Smooth muscle cell (in vitro differentiated cells): ENCODE results near the gene GAB4. TPM values are rescaled to one million over a fixed set of nuclear protein-coding genes. Genes with fewer than 3 reads are reported as not detected.
"Not testable (repeated sequence)": the region's sequence is repeated elsewhere in the genome, so short reads cannot be mapped to it uniquely, and the experiment has no call there.

Experiments
- DNase-seq: peaks from one replicate; lab custom pipeline; 2025; ENCODE audit not compliant: unreplicated experiment; lab: John Stamatoyannopoulos, UW
- H2AFZ ChIP-seq: fragments of 200-600 bp; sonication (generic); 2 replicates; pipeline ENCODE4 v1.6.0; 2016; ENCODE audit warnings: antibody characterized with exemption, low read depth, mild to moderate bottlenecking
- H3F3A ChIP-seq: fragments of 200-600 bp; sonication (generic); 2 replicates; pipeline ENCODE4 v1.6.0; 2017; ENCODE audit warnings: antibody characterized with exemption, low read depth
- H3K27ac ChIP-seq: fragments of 200-600 bp; sonication (generic); 2 replicates; pipeline ENCODE4 v1.5.1; 2016; ENCODE audit warnings: low read depth, mild to moderate bottlenecking
- H3K27me3 ChIP-seq: fragments of 200-600 bp; sonication (generic); 2 replicates; pipeline ENCODE4 v1.6.1; 2016; ENCODE audit warnings: low read depth, mild to moderate bottlenecking
- H3K36me3 ChIP-seq: fragments of 200-600 bp; sonication (generic); 2 replicates; pipeline ENCODE4 v1.5.1; 2016; ENCODE audit warnings: low read depth
- H3K4me1 ChIP-seq: fragments of 200-600 bp; sonication (generic); 2 replicates; pipeline ENCODE4 v1.5.1; 2016; ENCODE audit warnings: low read depth
- H3K4me2 ChIP-seq: fragments of 200-600 bp; sonication (generic); 2 replicates; pipeline ENCODE4 v1.6.0; 2016; ENCODE audit warnings: mild to moderate bottlenecking
- H3K4me3 ChIP-seq: fragments of 200-600 bp; sonication (generic); 2 replicates; pipeline ENCODE4 v1.5.1; 2016; ENCODE audit warnings: mild to moderate bottlenecking
- H3K79me2 ChIP-seq: fragments of 200-600 bp; sonication (generic); 2 replicates; pipeline ENCODE4 v1.6.0; 2016; ENCODE audit warnings: low read depth, mild to moderate bottlenecking
- H3K9ac ChIP-seq: fragments of 200-600 bp; sonication (generic); 2 replicates; pipeline ENCODE4 v1.6.0; 2016; ENCODE audit warnings: low read depth
- H3K9me3 ChIP-seq: fragments of 200-600 bp; sonication (generic); replicated peaks from 2 replicates; pipeline ENCODE4 v1.5.1; 2016; ENCODE audit warnings: low read depth
- H4K20me1 ChIP-seq: fragments of 200-600 bp; sonication (generic); 2 replicates; pipeline ENCODE4 v1.6.0; 2016; ENCODE audit warnings: low read depth
- CTCF ChIP-seq: fragments of 200-600 bp; sonication (generic); IDR thresholded peaks from 2 replicates; pipeline ENCODE4 v1.5.1; 2017; ENCODE audit warnings: borderline replicate concordance, mild to moderate bottlenecking, antibody characterized with exemption; ENCODE audit not compliant: insufficient read depth, poor library complexity, severe bottlenecking
- WGBS: methylation state at CpG from one replicate; pipeline ENCODE4 v1.1.7; 2016; ENCODE audit warnings: low lambda C conversion rate; 5-methylcytosine and 5-hydroxymethylcytosine counted together
- polyA plus RNA-seq: library from polyadenylated mRNA; unstranded; fragments of >200 nt; fragmentation: Nextera tagmentation; extraction: Ambion mirVana; gene quantifications from 2 replicates; pipeline ENCODE4 v1.2.1, GENCODE V29; 2016
- total RNA-seq: library from RNA; depleted of rRNA; stranded (reverse); fragments of >200 nt; gene quantifications from 2 replicates; pipeline ENCODE4 v1.2.3, GENCODE V29; 2014

The GAB4 gene
- total and polyA plus RNA-seq, 2 experiments from 2014 or later: not detected

GRCh38 chr22:17035246-17035645 is 27.2 kb upstream of the GAB4 start:
- DNase-seq: no peak
- H3K4me1 ChIP-seq: no peaks in the 10 kb centered on the region
- H2AFZ ChIP-seq: no peak overlapping the region

GRCh38 chr22:17034532-17034931 is 26.5 kb upstream of the GAB4 start:
- H3K9ac ChIP-seq, H4K20me1 ChIP-seq, H3K27ac ChIP-seq, H2AFZ ChIP-seq, H3K4me1 ChIP-seq, H3K79me2 ChIP-seq, H3F3A ChIP-seq, H3K4me3 ChIP-seq, DNase-seq, H3K36me3 ChIP-seq, H3K4me2 ChIP-seq, H3K27me3 ChIP-seq, H3K9me3 ChIP-seq: not testable (repeated sequence)
- WGBS: 90% methylated on average over 2 of the region's 2 CpGs

More at GRCh38 chr22:17035246-17035645, 27.2 kb upstream of the GAB4 start:
- H3K4me3 ChIP-seq: no peak overlapping the region
- no peak overlapping the region for H3K4me2 ChIP-seq
- no peak overlapping the region for H3K9ac ChIP-seq
- no peaks in the 10 kb centered on the region for H4K20me1 ChIP-seq
- no peak overlapping the region for H3K27ac ChIP-seq
- H3K36me3 ChIP-seq: no peaks in the 10 kb centered on the region
- H3K9me3 ChIP-seq: no peaks in the 10 kb centered on the region
- WGBS: 87% methylated on average over 4 of the region's 4 CpGs
- no peaks in the 10 kb centered on the region for H3K27me3 ChIP-seq
- H3K79me2 ChIP-seq: no peaks in the 10 kb centered on the region
- H3F3A ChIP-seq: no peaks in the 10 kb centered on the region
- no peak for TF ChIP-seq CTCF

GRCh38 chr22:17032277-17032676 is 24.3 kb upstream of the GAB4 start:
- not testable (repeated sequence) for H3K27ac ChIP-seq, H3F3A ChIP-seq, H3K9me3 ChIP-seq, H3K36me3 ChIP-seq, H2AFZ ChIP-seq, H3K9ac ChIP-seq, H3K4me2 ChIP-seq, H3K79me2 ChIP-seq, H3K4me1 ChIP-seq, H3K4me3 ChIP-seq, H3K27me3 ChIP-seq, H4K20me1 ChIP-seq, DNase-seq
- WGBS: 100% methylated on average over 2 of the region's 2 CpGs

GRCh38 chr22:17024380-17024779 is 16.4 kb upstream of the GAB4 start:
- H3K27me3 ChIP-seq, H3K4me3 ChIP-seq, H3K27ac ChIP-seq, H3K4me1 ChIP-seq, H4K20me1 ChIP-seq, H2AFZ ChIP-seq, H3K79me2 ChIP-seq, H3K36me3 ChIP-seq, H3K9me3 ChIP-seq, H3K4me2 ChIP-seq, DNase-seq, H3F3A ChIP-seq, H3K9ac ChIP-seq: not testable (repeated sequence)
- 68% methylated on average over 5 of the region's 5 CpGs for WGBS

GRCh38 chr22:17015552-17015951 is 7.5 kb upstream of the GAB4 start:
- not testable (repeated sequence) for DNase-seq, H3K36me3 ChIP-seq, H4K20me1 ChIP-seq, H3K27me3 ChIP-seq, H3K27ac ChIP-seq, H3K4me3 ChIP-seq, H2AFZ ChIP-seq, H3K9ac ChIP-seq, H3K4me1 ChIP-seq, H3K79me2 ChIP-seq, H3F3A ChIP-seq, H3K9me3 ChIP-seq, H3K4me2 ChIP-seq
- 86% methylated on average over 6 of the region's 6 CpGs for WGBS

- not testable (repeated sequence) for H3K79me2 ChIP-seq, H3K4me2 ChIP-seq, H3K9ac ChIP-seq, H3K36me3 ChIP-seq, H4K20me1 ChIP-seq, H2AFZ ChIP-seq, H3K9me3 ChIP-seq, H3F3A ChIP-seq, H3K4me3 ChIP-seq, H3K27me3 ChIP-seq, DNase-seq, H3K27ac ChIP-seq, H3K4me1 ChIP-seq
- 61% methylated on average over 3 of the region's 3 CpGs for WGBS
These were observed 6.0 kb upstream of the GAB4 start for GRCh38 chr22:17014101-17014440.
